ENCODE measurements around the gene PHF10. TPM values are rescaled to one million over a fixed set of nuclear protein-coding genes. Genes with fewer than 3 reads are reported as not detected.

The PHF10 gene
- total and polyA plus RNA-seq, 8 donors: 10.4 to 115 (median 38.2) TPM

DNA sequence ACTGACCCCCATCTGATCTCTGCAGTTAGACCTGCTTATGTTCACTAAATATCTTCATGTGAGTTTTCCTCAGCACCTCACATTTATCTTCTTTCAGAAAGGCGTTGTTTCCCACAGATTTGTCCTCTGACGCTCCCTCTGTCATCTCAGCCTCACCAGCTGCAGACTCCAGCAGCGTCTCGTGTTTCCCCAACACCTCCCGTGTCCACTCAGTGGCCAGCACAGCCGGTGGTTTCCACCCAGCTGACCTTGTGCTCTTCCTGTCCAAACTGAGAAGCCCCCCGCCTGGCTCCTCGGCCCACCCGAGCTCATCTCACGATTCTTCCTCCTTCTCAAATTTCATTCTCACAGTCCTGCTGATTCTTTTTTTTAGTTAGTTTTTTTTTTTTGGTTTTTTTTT, 39.6 kb upstream of the PHF10 start:
- no peak for DNase-seq
- H3K27ac ChIP-seq: no peak overlapping the region
- WGBS, 5 donors: 80 to 87% (median 86%) methylated on average over 10 of the region's 10 CpGs
- intact Hi-C loops (cut with DNase I; ENCODE audit: low total_unique reads): no loop called here
- no peaks in the 10 kb centered on the region for H3K4me1 ChIP-seq
- no peak overlapping the region for H3K4me3 ChIP-seq
- no peaks in the 10 kb centered on the region for H3K27me3 ChIP-seq
- H3K36me3 ChIP-seq: peaks cover 31 to 98% (median 93%) of the 10 kb centered on the region in 4 donors
- no peaks in the 10 kb centered on the region for H3K9me3 ChIP-seq
- TF ChIP-seq EP300 (IDR thresholded peaks at IDR 0.05): no peak
- no peak for TF ChIP-seq POLR2AphosphoS5 (IDR thresholded peaks at IDR 0.05)
- no peak for TF ChIP-seq POLR2A (IDR thresholded peaks at IDR 0.05)
- TF ChIP-seq, protein P1, sequence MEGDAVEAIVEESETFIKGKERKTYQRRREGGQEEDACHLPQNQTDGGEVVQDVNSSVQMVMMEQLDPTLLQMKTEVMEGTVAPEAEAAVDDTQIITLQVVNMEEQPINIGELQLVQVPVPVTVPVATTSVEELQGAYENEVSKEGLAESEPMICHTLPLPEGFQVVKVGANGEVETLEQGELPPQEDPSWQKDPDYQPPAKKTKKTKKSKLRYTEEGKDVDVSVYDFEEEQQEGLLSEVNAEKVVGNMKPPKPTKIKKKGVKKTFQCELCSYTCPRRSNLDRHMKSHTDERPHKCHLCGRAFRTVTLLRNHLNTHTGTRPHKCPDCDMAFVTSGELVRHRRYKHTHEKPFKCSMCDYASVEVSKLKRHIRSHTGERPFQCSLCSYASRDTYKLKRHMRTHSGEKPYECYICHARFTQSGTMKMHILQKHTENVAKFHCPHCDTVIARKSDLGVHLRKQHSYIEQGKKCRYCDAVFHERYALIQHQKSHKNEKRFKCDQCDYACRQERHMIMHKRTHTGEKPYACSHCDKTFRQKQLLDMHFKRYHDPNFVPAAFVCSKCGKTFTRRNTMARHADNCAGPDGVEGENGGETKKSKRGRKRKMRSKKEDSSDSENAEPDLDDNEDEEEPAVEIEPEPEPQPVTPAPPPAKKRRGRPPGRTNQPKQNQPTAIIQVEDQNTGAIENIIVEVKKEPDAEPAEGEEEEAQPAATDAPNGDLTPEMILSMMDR (IDR thresholded peaks at IDR 0.05): no peak

DNA sequence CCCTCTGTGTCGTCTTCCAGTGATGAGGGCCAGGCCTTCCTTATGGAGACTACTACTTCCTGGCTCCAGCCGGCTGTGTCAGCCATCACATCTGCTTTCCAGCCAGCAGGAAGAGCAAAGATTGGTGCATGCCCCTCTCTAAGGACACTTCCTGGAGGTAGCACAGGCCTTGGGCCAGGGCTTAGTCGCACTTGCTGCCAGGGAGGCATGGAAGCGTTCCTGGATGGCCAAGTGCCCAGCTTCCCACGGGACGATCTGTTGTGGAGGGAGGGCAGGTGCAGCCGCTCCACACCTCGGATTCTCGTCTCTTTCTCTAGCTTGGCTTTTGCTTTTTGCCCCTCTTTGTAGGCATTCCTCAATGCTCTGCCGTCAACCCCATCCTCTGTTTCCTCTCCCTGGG, 39.0 kb upstream of the PHF10 start:
- H3K36me3 ChIP-seq: peaks cover 29 to 98% (median 93%) of the 10 kb centered on the region in 4 donors
- intact Hi-C loops (cut with DNase I; ENCODE audit: low total_unique reads): no loop called here
- WGBS, 5 donors: 75 to 83% (median 81%) methylated on average over 10 of the region's 10 CpGs
- DNase-seq: no peak
- H3K9me3 ChIP-seq: no peaks in the 10 kb centered on the region
- no peak overlapping the region for H3K27ac ChIP-seq
- TF ChIP-seq POLR2A (IDR thresholded peaks at IDR 0.05) (no peak), POLR2AphosphoS5 (IDR thresholded peaks at IDR 0.05) (no peak), EP300 (IDR thresholded peaks at IDR 0.05) (no peak)
- TF ChIP-seq, protein P1 (IDR thresholded peaks at IDR 0.05): no peak
- no peak overlapping the region for H3K4me3 ChIP-seq
- H3K27me3 ChIP-seq: no peaks in the 10 kb centered on the region
- no peaks in the 10 kb centered on the region for H3K4me1 ChIP-seq

DNA sequence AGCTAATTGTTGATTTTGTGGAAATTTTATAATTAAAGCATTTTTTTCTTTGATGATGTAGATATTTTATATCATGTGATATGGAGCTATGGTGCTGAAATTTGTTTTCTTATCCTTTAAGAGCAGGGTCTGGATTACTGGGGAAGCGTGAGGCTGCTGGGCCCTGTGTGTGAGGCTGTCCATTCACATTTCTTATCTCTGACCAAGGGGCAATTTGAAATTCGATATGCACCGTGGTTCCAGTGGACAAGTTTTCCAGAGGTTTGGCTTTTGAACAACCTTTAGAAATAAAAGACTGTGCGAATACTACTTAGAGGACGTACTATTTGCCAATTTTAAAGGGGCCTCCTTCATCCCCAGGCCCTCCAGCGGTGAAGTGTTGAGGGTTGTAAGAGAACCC, 30.9 kb upstream of the PHF10 start:
- Histone ChIP-seq H3K36me3 (peaks cover 3 to 44% (median 37%) of the 10 kb centered on the region in 4 donors), H3K4me1 (peaks cover 10 to 22% (median 18%) of the 10 kb centered on the region in 4 donors), H3K27me3 (no peaks in the 10 kb centered on the region), H3K27ac (no peak overlapping the region), H3K9me3 (no peaks in the 10 kb centered on the region), H3K4me3 (no peak overlapping the region)
- TF ChIP-seq EP300 (IDR thresholded peaks at IDR 0.05) (no peak), POLR2A (IDR thresholded peaks at IDR 0.05) (no peak), POLR2AphosphoS5 (IDR thresholded peaks at IDR 0.05) (no peak)
- TF ChIP-seq, protein P1 (IDR thresholded peaks at IDR 0.05): no peak
- intact Hi-C loops (cut with DNase I; ENCODE audit: low total_unique reads): no loop called here
- DNase-seq: no peak
- WGBS, 5 donors: 67 to 84% (median 73%) methylated on average over 6 of the region's 6 CpGs

DNA sequence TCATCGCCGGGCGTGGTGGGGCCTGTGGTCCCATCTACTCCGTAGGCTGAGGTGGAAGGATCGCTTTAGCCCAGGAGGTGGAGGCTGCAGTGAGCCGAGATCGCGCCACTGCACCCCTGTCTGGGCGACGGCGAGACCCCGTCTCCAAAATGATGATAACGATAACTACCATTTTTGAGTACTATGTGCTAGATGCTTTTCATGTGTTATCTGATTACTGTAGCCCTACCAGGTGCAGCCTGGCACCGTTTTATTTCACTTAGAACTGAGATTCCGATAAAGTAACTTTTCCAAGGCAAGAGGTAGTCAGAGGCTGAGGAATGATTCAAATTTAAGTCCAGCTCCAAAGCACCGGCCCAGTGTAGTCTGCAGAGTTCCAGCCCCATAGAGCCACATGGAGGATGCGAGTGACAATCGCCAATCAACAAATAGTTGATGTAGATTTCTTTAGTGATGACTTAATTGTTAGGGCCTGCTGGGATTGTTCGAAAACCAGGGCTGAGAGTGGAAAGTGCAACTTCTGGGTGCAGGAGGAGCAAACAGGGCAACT, 27.8 kb upstream of the PHF10 start:
- peaks cover 0 to 14% (median 7%) of the 10 kb centered on the region in 4 donors for H3K36me3 ChIP-seq
- H3K4me1 ChIP-seq: peaks cover 11 to 32% (median 22%) of the 10 kb centered on the region in 4 donors
- no peak for DNase-seq
- no peaks in the 10 kb centered on the region for H3K27me3 ChIP-seq
- 5 to 12% (median 6%) methylated on average over 19 of the region's 19 CpGs for WGBS, 5 donors
- peak overlapping the region; percentile 92 to 99 (median 97) for H3K27ac ChIP-seq
- peak overlapping the region; percentile 54 to 90 (median 81) for H3K4me3 ChIP-seq
- H3K9me3 ChIP-seq: no peaks in the 10 kb centered on the region
- no peak for TF ChIP-seq POLR2AphosphoS5 (IDR thresholded peaks at IDR 0.05)
- TF ChIP-seq POLR2A (IDR thresholded peaks at IDR 0.05): no peak
- no peak for TF ChIP-seq EP300 (IDR thresholded peaks at IDR 0.05)
- TF ChIP-seq, protein P1 (IDR thresholded peaks at IDR 0.05): no peak
- intact Hi-C loops (cut with DNase I; ENCODE audit: low total_unique reads): no loop called here
